Sigmoid colon (tissue), 3 donors: Measurements from ENCODE around the gene PRKAG2.

Source experiments
- CTCF ChIP-seq, 4 experiments: fragments of 450-650 bp in 3 of 4; fragments of 200-600 bp in 1 of 4; IDR thresholded peaks; one replicate each; pipeline ENCODE4 v1.5.1; 2016 to 2019; ENCODE audit warnings: antibody characterized with exemption in 4 of 4, mild to moderate bottlenecking in 3 of 4, moderate library complexity in 2 of 4
- POLR2A ChIP-seq, 2 donors: fragments of 450-650 bp; IDR thresholded peaks; one replicate each; pipeline ENCODE4 v1.6.1; 2016; ENCODE audit warnings: antibody characterized with exemption in 2 of 2, mild to moderate bottlenecking in 2 of 2, moderate library complexity in 2 of 2

- no peak for TF ChIP-seq POLR2A (IDR thresholded peaks at IDR 0.05)
- no peak for TF ChIP-seq CTCF (IDR thresholded peaks at IDR 0.05)
These were observed 4.1 kb downstream of the PRKAG2 start for GRCh38 chr7:151872531-151873401.
